Measurements from ENCODE around the gene UXS1. TPM values are rescaled to one million over a fixed set of nuclear protein-coding genes. Genes with fewer than 3 reads are reported as not detected.

UXS1 gene
- total RNA-seq, 4 donors from 2014 or later = 32.2 to 94.2 (median 36.0) TPM

DNA sequence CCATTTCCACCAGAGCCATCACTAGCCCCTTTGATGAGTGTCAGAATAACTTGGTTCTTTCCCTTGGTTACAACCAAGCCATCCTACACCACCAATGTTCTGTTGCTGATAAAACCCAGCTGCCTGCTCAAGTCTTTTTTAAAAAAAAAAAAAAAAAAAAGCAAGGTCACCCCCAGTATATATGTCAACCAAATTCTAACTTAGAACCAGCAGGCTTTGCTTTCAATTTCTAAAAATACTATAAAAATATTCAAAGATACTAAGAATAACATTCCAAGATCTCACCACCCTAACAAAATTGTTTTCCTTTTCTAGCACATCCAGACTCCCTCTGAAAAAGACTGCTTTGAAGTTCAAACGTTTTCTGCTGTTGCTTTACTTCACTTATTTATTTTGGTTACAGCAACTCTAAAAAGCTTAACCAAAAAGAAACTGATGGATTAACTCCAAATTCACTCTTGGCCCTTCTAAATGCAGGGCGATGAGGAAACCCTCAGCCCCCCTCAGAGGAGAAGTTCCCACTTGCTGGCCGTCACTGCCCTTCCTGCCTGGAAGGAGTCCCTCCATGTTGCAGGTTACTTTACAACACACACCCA is 10.9 kb downstream of the UXS1 start:
- Histone ChIP-seq H3K9me3 (no peaks in the 10 kb centered on the region), H3K27ac (peak overlapping the region; percentile 13 to 68 (median 62)), H3K4me1 (peaks cover 7 to 16% of the 10 kb centered on the region in 2 donors), H3K4me3 (replicated peaks in 1 of 3) (no peak overlapping the region), H3K27me3 (no peaks in the 10 kb centered on the region), H3K36me3 (no peaks in the 10 kb centered on the region)
- no peak for TF ChIP-seq POLR2A (IDR thresholded peaks at IDR 0.05)
- TF ChIP-seq, protein P1, sequence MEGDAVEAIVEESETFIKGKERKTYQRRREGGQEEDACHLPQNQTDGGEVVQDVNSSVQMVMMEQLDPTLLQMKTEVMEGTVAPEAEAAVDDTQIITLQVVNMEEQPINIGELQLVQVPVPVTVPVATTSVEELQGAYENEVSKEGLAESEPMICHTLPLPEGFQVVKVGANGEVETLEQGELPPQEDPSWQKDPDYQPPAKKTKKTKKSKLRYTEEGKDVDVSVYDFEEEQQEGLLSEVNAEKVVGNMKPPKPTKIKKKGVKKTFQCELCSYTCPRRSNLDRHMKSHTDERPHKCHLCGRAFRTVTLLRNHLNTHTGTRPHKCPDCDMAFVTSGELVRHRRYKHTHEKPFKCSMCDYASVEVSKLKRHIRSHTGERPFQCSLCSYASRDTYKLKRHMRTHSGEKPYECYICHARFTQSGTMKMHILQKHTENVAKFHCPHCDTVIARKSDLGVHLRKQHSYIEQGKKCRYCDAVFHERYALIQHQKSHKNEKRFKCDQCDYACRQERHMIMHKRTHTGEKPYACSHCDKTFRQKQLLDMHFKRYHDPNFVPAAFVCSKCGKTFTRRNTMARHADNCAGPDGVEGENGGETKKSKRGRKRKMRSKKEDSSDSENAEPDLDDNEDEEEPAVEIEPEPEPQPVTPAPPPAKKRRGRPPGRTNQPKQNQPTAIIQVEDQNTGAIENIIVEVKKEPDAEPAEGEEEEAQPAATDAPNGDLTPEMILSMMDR (IDR thresholded peaks at IDR 0.05) = no peak
- DNase-seq = no peak
- intact Hi-C loops (cut with DNase I) = loop anchor here (10.0 kb wide), 1 partner anchor 68 kb away; no protein-coding TSS in a partner anchor
- WGBS, 2 donors = 4 to 5% methylated on average over 3 of the region's 3 CpGs

DNA sequence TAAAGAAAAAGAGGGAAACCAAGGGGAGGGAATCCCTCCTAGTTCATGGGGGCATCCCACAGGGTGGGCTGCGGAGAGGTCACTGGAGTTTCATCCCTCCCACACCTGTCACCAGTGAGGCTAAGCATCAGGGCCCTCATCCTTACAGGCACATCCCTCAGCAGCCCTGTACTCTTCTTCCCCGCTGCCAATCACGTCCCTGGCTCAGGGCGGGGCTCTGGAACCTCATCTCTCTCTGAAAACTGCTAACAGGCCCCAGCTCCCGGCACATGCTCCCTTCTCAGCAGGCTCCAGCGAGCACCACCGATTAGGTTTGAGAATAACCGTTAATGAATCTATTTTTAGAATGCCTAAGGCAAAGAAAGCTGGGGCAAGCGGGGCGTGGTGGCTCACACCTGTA is 13.0 kb downstream of the UXS1 start:
- no peak overlapping the region for H3K27ac ChIP-seq
- H3K4me1 ChIP-seq = peaks cover 14 to 25% of the 10 kb centered on the region in 2 donors
- no peaks in the 10 kb centered on the region for H3K27me3 ChIP-seq
- no peak for DNase-seq
- H3K36me3 ChIP-seq = no peaks in the 10 kb centered on the region
- intact Hi-C loops (cut with DNase I) = loop anchor here (10.0 kb wide), 1 partner anchor 66 kb away; no protein-coding TSS in a partner anchor
- WGBS, 2 donors = 93% methylated on average over 10 of the region's 10 CpGs
- H3K4me3 ChIP-seq (replicated peaks in 1 of 3) = no peak overlapping the region
- no peaks in the 10 kb centered on the region for H3K9me3 ChIP-seq
- TF ChIP-seq, protein P1 (IDR thresholded peaks at IDR 0.05) = no peak
- TF ChIP-seq POLR2A (IDR thresholded peaks at IDR 0.05) = no peak

- Histone ChIP-seq H3K27ac (no peak overlapping the region), H3K27me3 (no peaks in the 10 kb centered on the region), H3K9me3 (no peaks in the 10 kb centered on the region), H3K4me3 (replicated peaks in 1 of 3) (no peak overlapping the region), H3K4me1 (peaks cover 19 to 29% of the 10 kb centered on the region in 2 donors), H3K36me3 (no peaks in the 10 kb centered on the region)
- intact Hi-C loops (cut with DNase I) = loop anchor here (10.0 kb wide), 1 partner anchor 66 kb away; no protein-coding TSS in a partner anchor
- no peak for DNase-seq
- WGBS, 2 donors = 93 to 97% methylated on average over 5 of the region's 5 CpGs
- TF ChIP-seq POLR2A (IDR thresholded peaks at IDR 0.05) = no peak
- TF ChIP-seq, protein P1 (IDR thresholded peaks at IDR 0.05) = no peak
Measured at GRCh38 chr2:106180602-106181001, 13.5 kb downstream of the UXS1 start.

GRCh38 chr2:106178716-106179115 is 15.4 kb downstream of the UXS1 start:
- TF ChIP-seq POLR2A (IDR thresholded peaks at IDR 0.05) = no peak
- TF ChIP-seq, protein P1 (IDR thresholded peaks at IDR 0.05) = no peak
- Histone ChIP-seq H3K27me3 (no peaks in the 10 kb centered on the region), H3K36me3 (no peaks in the 10 kb centered on the region), H3K4me3 (replicated peaks in 1 of 3) (no peak overlapping the region), H3K27ac (no peak overlapping the region), H3K4me1 (peaks cover 33 to 47% of the 10 kb centered on the region in 2 donors), H3K9me3 (no peaks in the 10 kb centered on the region)
- DNase-seq = no peak
- 96% methylated on average over 7 of the region's 7 CpGs for WGBS, 2 donors
- intact Hi-C loops (cut with DNase I) = no loop called here

- no peak overlapping the region for H3K4me3 ChIP-seq (replicated peaks in 1 of 3)
- H3K27ac ChIP-seq = no peak overlapping the region
- no peak for DNase-seq
- no peaks in the 10 kb centered on the region for H3K9me3 ChIP-seq
- peaks cover 34 to 42% of the 10 kb centered on the region in 2 donors for H3K4me1 ChIP-seq
- TF ChIP-seq, protein P1 (IDR thresholded peaks at IDR 0.05) = no peak
- TF ChIP-seq POLR2A (IDR thresholded peaks at IDR 0.05) = no peak
- intact Hi-C loops (cut with DNase I) = no loop called here
- H3K36me3 ChIP-seq = no peaks in the 10 kb centered on the region
- 98 to 100% methylated on average over 4 of the region's 4 CpGs for WGBS, 2 donors
- H3K27me3 ChIP-seq = no peaks in the 10 kb centered on the region
Measured at GRCh38 chr2:106177581-106177980, 16.5 kb downstream of the UXS1 start.
